Bone marrow (tissue), 2 donors: ENCODE measurements around the gene PRXL2B.
A peak's percentile ranks its signal among the peaks of the same experiment; 100 is the strongest.

ENCODE experiments used
- DNase-seq, 2 donors: peaks; one replicate each; lab custom pipeline; 2025; lab: John Stamatoyannopoulos, UW

Gene PRXL2B

DNA sequence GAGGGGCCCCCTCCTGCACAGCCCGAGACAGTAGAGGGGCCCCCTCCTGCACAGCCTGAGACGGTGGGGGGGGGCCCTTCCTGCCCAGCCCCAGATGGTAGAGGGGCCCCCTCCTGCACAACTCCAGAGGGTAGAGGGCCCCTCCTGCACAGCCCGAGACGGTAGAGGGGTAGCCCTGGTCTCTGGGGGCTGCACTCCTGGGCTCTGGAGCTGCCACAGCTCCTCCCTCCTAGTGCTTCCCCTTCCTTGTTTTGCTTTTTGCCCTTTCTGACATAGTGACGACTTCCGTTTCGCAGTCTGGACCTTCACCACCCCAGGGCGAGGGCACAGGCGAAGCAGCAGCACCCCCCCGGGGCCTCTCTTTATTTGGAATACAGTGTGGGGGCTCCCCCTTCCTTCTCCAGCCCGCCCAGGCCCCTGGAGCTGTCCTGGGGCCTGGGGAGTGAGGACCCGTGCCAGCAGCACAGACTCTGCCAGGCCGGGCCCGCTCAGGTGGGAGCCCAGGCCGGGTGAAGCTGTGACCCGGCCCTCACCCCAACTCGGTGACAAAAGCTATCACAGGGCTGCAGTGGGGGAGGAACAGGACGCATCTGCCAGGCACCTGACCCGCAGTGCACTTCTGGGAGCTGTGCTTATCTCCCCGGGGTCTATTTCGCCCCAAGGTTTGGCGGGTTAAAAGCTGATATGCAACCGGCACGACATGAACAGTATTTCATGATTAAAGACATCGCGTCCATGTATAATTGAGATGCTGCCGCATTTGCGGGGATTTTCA lies 1.1 kb upstream of the PRXL2B start:
- DNase-seq = peak; percentile 50 to 83

DNA sequence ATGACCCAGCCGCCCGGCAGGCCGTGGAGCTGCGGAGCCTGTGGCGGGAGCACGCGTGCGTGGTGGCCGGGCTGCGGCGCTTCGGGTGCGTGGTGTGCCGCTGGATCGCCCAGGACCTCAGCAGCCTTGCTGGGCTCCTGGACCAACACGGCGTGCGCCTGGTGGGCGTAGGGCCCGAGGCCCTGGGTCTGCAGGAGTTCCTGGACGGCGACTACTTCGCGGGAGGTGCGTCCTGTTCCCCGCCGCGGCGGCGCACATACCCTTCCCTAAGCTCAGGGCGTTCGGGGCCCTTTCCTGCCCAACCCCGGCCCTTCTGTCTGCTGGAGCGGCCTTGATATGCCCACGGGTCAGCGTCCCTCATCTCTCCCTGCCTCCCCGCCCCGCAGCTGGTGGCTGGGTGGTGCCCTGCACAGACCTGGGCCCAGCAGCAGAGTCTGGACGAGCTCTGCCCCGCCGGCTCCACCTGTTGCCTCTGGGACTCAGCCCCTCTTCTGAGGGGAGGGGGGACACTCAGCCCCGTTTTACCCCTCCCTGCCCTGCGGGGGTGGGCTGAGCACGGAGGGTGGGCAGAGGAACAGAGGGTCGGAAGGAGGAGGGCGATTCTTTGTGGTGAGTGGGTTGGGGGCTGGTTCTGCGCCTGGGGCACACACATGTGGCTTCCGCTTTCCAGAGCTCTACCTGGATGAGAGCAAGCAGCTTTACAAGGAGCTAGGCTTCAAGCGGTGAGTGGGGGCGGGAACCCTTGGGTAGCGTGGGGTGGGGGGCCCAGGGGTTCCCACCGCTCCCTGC lies 688 bp downstream of the PRXL2B start:
- DNase-seq = no peak

DNA sequence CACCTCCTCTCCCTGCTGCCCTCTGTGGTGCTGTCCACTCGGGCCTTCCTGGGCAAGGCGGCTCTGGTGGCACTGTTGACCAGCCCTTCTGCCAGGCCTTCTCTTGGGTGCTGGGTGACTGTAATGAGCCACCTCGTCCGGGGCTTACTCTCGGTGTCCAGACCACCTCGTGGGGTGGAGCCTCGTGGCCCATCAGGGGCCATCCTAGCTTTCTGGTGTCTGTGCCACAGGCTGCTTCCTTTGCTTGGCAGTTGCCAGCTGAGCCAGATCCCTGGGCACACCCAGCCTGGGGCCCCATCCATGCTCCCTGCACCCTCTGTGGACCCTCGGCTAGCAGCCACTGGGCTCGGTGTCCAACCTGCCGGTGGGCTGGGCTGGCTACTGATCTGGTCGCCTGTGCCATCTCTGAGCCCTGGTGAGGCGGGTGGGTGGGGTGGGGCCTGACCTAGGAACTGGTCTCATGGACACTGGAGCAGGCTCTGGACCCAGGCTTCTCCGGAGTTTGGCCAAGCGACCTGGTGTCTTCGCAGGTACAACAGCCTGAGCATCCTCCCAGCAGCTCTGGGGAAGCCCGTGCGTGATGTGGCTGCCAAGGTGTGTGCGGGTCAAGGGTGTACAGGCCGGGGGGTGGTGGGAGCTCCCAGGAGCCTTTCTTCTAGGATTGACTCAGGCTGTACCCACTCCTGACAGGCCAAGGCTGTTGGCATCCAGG lies 1.4 kb downstream of the PRXL2B start:
- DNase-seq = no peak

DNA sequence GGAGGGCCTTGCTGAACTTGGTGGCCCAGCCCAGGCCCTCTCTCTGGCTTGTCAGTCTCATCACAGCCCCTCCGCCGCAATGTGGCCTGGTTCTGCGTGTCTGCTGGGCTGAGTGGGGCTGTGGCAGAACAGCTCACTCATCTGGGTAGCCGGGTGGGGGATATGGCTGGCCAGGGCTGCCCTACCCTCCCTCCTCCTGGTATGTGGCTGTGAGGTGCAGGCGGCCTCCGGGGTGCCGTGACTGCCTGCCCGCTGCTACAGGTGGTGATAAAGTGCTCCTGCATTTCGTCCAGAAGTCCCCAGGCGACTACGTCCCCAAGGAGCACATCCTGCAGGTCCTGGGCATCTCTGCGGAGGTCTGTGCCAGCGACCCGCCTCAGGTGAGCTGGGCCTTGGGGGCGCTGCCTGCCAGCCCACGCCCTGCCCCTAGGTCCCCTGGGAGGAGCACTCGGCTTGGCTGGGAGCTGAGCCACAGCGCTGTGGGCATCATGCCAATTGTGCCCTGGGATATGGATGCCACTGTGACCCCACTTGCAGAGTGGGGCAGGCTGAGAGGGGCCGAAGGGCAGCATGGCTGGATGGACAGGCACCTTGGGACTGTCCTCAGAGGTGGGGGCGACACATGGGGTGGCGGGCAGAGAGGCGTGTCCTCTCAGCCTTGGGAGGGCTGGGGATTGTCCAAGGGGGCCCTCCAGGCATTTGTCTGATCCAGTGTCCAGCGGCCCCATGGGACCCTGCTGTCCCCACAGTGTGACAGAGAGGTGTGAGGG lies 2.3 kb downstream of the PRXL2B start:
- no peak for DNase-seq

DNA sequence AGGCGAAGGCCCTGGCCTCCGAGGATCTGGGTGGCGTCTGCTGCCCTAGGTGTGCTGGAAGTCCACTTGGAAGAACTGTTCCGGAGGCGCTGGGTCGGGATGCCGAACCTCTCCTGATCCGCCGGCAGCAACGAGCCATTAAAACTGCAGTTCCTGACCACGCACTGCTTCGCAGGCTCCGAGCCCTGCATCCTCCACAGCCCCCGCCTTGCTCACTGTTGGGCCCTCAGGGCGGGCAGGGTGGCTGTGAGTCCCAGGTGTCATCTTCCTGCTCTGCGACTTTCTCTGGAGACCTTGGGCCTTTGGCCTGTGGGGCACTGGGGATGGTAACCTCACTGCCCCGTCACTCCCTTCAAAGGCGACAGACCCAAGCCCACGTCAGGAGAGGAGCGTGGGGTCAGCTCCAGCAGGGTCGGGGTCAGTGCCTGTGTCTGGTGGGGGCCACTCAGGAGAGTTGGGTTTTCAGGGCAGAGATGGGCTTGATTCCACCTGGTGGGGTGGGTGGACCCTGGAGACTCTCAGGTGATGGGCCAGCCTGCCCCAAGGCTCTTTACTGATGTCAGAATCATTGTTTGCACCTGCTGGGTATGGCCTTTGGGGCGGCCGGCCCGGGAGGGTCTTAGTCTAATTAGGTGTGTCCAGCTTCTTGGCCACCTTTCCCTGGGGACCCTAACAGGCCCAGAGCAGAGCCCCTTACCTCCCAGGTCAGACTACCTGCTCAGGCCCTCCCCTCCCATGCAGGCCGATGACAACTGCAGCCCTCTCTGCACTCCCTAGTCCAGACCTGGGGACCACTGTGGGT lies 3.1 kb downstream of the PRXL2B start:
- DNase-seq = no peak

DNA sequence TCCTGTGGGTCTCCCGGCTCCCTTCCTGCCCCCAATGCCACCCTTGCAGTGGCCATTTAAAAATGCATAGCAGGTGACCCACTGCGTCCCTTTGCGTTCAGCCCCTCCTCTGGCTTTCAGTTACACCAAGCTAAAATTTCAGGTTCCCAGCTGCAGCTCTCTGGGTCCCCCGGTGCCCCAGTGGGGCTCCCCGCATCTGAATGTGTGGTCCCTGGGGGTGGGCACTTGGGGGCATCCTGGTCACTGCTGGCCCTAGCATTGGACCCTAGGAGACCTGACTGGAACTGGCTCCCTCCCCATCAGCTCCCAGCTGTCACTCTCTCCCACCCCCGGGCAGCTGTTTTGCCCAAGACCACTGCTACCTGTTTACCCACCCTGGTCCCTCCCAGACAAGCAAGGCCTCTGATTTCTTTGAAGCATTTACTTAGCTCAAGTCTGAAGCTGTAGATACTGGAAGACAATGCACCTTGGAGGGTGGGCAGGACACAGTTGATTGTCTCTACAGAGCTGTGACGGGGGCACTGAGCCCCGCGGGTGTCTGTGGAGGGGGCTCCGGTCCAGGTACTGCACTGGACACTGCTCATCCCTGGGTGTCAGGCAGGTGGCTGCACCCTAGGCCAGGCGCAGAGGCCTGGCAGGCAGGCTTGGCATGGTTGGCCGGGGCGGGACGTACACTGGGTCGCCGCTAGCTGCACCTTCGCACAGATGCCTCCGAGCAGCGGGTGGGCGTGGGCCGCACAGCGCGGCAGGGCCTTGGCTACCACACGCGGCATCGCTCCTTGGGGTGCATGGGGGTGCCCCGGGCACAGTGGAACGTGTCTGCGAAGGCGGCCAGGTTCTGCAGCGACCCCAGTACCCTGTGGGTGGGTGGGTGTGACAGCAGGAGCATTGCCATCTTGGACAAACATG lies 3.9 kb downstream of the PRXL2B start:
- no peak for DNase-seq

DNA sequence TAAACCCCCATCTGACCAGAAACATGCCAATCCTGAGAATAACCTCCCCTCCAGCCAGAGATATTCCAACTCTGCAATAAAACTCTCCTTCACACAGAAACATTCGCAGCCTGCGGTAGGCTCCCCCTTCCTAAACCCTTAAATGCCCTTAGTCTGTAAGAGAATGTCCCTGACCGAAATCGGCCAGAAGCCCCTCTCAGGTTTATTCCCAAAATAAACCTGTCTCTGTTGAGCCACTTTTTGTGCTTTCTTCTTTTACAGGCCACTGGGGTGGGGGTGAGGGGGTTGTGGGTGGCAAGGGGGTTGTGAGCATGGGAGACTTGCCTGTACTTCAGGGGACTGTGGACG lies 4.6 kb downstream of the PRXL2B start:
- no peak for DNase-seq

DNA sequence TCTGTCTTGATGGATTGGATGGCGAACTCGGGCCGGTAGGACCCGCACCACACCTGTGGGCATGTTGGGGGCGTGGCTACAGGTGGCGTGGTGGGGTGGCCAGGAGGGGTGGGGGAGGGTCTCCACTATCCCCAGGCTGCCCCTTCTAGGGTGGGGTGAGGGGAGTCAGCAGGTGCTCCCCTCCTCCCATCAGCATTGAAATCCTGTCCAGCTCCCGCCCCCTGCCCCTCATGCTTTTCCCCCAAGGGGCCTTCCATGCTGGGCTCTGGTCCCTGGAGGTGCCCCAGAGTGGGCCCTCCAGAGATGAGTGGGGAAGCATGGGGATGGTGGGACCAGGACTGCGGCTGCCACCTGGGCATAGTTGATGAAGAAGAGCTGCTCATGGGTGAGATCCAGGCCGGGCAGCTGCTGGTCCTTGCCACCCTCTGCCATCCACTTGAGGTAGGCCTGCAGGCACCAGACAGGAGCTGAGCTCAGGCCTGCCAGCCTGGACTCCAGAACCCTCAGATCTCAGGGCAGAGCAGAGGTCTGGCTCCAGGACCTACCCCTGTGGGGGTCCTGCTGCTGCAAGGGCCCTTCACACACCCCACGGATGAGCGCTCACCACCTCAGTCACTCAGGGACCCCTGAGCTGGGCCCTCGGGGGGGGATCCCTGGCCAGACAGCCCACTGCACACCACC lies 5.1 kb downstream of the PRXL2B start:
- no peak for DNase-seq

DNA sequence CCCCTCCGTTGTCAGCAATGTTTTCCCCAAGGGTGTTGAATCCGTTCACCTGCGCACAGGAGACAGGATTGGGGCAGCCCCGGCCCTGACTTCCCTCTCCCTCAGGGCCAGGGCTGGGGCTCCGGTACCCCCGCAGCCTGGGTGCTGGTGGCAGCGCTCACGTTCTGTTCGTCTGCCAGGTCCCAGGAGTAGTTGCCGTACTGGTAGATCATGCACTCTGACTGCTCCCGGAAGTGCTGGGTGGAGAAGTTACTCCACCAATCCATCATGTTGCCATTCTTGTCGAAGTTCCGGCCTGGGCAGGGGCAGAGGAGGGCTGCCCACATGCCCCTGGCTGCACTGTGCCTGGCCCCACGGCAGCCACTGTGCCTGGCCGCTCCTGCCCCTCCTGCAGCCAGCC lies 6.1 kb downstream of the PRXL2B start:
- no peak for DNase-seq

DNA sequence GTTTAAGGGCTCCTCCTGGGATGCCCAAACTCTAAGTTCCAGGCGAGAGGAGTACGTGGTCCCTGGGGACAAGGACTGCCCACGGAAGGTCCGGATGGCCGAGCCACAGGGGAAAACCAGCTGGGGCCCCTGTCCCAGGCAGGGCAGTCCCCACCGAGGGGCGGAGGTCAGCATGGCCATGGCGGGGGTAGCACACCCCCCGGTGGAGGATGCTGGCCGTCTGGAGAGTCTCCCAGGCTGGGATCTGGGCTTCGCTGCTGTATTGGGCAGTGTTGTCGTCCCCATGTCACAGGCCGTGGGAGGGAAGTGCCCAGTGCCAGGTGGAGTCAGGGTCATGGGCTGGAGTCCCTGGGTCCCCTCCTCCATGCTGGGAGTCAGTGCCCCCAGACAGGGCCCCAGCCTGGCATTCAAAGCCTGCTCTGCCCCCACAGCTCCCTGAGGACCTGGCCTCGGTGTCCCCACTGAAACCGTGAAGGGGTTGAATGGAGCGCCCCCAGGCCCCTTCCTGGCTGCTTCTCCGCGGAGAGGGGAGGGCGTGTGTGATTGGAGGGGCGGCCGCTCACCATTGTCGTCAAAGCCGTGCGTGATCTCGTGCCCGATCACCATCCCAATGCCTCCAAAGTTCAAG lies 6.8 kb downstream of the PRXL2B start:
- DNase-seq = no peak

DNA sequence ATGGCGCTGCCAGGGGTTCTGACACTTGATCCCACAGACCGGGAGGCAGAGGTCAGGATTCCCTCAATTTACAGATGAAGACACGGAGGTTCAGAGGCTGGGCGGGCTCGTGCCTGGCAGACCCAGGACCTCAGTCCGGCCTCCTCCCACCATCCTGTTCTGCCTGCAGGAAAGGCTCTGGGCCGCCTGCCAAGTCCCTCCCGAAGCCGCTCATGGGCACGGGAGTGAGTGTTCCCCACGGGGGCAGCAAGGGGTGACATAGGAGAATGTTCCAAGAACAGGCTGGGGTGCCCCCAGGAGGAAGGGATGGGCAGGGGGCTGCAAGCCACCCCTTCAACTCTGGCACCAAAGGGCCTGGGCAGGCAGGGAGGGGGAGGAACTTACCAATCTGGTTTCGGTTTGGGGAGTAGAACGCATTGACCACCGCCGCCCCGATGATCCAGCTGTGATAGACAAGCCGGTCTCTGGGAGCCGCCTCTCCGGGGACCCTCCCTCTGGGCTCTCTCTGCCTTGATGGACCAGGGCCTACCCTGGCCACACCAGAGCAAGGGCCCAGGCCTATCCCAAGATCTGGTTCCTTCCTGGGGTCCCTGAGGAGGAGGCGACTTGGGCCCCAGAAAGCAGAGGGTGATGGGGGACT lies 7.5 kb downstream of the PRXL2B start:
- DNase-seq = no peak

DNA sequence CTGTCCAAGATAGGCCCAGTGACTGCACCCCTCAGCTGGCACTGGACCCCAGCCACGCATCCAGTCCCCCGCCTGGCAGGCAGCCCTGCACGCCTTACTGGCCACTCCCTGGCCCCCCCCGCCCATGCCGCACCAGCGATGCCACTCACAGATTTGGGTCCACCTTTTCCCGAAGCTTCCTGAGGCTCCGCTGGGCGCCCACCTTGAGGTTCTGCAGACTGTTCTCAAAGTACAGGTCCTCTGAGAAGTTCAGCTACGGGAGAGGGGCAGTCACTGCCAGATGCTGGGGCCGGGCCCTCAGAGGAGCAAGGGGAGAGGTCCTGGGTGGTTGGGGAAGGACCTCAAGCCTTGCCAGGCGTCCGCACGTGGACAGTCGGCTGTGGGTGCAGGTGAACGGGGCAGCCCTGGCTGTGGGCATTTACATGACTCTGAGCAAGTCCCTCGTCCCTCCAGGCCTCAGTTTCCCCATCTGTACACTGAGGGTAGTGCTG lies 8.1 kb downstream of the PRXL2B start:
- DNase-seq = no peak

DNA sequence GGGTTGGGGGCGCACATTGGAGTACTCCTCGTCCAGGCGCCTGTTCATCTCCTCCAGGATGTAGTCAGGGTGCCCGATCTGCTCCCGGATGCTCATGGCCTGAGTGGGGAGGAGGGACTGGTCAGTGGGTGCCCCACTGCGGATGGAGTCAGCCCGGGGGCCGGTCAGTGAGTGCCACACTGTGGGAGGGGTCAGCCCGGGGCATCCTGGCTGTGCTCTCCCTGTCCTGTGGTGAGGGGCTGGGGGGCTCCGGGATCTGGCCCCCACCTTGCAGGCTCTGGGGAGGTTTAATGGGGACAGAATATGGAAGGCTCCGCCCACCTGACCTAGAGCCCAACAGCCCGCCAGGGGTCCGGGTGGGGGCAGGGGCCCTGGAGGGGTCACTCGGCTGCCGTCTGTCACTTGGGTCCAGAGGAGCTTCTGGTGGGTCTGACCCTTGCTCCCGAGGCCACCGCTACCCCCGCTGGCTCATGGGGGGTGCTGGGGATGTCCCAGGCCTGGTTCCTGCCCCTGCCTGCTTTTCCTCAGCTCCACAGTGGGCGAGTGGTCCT lies 8.8 kb downstream of the PRXL2B start:
- no peak for DNase-seq

DNA sequence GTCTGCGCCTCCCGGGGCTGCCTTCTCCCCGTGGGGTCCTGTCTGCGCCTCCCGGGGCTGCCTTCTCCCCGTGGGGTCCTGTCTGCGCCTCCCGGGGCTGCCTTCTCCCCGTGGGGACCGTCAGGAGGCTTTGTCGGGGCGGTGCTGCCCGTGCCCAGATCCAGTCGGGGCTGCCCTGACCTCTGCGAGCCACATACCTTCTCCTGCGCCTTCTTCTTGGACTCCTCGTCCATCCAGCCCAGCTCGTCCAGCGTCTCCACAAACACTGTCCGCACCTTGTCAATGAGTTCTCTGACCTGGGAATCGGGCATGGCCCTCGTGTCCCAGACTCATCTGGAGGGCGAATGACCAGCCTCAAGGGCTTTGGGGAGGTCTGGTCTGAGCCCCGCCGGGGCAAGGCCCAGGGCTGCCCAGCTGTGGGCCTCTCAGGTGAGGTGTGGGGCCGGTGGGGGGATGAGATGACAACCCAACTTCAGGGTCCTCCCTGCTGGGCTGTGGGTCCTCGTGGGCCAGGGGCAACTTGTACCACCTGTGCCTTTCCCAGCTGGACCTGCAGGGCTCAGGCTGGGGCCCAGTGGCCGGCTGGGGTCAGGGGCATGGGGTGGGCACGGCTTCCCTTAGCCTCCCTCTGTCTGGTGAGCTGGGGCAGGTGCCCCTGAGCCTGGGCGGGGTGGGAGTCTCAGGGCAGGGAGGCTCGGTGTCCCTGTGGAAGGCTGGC lies 9.4 kb downstream of the PRXL2B start:
- DNase-seq = no peak

DNA sequence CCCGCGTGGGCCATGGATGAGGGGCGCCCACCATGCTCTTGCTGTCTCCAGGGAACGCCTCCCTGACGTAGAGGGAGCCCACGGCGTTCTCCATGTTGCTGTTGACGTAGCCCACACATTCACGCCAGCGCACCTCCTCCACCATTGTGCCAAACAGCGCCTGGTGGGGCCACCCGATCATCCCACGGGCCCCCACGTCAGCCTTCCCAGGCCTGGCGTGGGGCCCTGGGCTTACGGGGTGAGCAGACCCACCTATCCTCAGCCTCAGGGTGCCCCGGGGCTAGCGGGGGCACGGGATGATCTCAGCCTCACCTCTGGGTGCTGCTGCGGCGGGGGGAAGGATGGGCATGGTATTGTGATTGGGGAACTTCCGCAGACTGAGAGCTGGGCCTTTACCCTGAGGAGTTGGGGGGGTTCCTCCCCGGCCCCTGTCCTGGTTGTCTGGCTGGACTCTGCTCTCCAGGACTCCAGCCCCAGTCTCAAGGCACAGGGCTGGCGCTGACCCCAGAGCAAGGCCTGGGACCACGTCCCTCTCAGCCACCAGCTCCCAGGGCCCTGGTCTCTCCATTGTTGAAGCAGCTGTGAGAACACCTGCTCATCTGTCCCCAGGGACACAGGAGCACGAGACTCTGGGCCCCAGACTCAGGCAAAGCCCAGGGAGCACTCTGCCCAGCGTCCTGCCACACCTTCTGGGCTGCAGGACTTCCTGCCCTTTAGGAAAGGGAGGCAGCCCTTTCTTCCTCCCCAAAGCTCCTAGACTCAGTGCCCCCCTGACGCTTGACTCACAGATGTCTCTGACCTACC lies 10.2 kb downstream of the PRXL2B start:
- DNase-seq = no peak

DNA sequence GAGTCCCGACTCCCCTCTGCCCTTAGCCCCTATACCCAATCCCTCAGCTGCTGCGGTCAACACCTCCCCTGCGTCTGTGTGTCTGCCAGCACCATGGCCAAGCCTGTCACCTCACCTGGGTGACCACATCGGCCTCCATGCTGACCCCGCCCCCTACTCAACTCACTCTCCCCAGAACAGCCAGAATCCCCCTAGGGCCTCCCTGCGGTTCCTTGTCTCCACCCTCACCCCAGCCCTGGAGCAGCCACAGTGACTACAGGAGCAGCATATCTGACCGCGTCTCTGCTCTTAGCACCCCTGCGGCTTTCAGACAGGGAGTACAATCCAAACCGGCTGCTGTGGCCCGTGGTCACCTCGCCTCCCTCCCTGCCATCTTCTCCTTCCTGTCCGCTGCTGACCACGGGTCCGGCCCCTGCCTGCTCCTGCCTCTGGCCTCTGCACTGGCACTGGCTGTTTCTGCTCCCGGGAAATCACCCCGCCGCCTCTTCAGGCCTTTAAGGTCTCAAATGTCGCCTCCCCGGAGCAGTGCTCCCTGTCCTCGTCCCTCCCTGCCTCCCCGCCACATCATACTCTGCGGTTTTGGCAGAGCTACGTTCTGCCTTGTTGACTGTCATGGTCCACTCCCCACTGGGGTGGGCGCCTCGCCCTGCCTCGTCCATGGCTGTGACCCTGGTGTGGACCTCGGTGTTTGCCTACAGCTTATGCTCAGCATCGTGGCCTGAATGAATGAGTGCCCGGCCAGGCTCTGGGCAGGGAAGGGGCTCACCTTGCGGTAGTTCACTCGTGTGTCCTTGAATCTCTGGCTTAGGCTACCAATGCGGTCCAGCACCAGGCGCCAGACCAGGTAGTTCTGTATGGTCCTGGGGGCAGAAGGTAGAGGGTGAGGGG lies 11.1 kb downstream of the PRXL2B start:
- no peak for DNase-seq
